AG04450 (cell line): ENCODE results near the gene GRB7. TPM values are rescaled to one million over a fixed set of nuclear protein-coding genes. Genes with fewer than 3 reads are reported as not detected.

Experiments
- CTCF ChIA-PET: fragments of 300-600, 350-600 bp; formaldehyde crosslinking; extraction: SDS; loops from one replicate; lab custom pipeline; 2022; ENCODE audit warnings: antibody characterized with exemption, inconsistent platforms; lab: Charles Lee
- POLR2A ChIA-PET: fragments of 350-600 bp; formaldehyde crosslinking; extraction: SDS; loops from one replicate; lab custom pipeline; 2021; ENCODE audit warnings: antibody characterized with exemption, inconsistent platforms; lab: Yijun Ruan, JAX
- DNase-seq: peaks from one replicate; pipeline ENCODE4 v3.0.0-alpha.2; 2011; ENCODE audit warnings: low read depth, low spot score
- H3K27ac ChIP-seq: one replicate; pipeline ENCODE4 v1.5.1; 2012; ENCODE audit warnings: low read depth, low read length, control low read depth
- H3K27me3 ChIP-seq: one replicate; pipeline ENCODE4 v1.6.0; 2012; ENCODE audit warnings: low read length; ENCODE audit not compliant: control insufficient read depth, insufficient read depth
- H3K4me3 ChIP-seq: 2 replicates; pipeline ENCODE4 v1.5.1; 2011; ENCODE audit warnings: mild to moderate bottlenecking, low read depth, low read length, control low read depth
- H3K9me3 ChIP-seq: 2 replicates; pipeline ENCODE4 v1.5.1; 2012; ENCODE audit warnings: low read length; ENCODE audit not compliant: control insufficient read depth, insufficient read depth
- CTCF ChIP-seq: IDR thresholded peaks from 2 replicates; pipeline ENCODE4 v1.5.1; 2011; ENCODE audit warnings: low read depth, low read length, control low read depth, inconsistent platforms
- polyA plus RNA-seq: library from polyadenylated mRNA; depleted of rRNA; stranded (reverse); fragments of >200 nt; gene quantifications from 2 replicates; pipeline ENCODE4 v1.2.3, GENCODE V29; 2011

GRB7 gene
- polyA plus RNA-seq, 1 experiment, result 0.05 TPM

- CTCF ChIA-PET, result no interaction called here
Measured at GRCh38 chr17:39772987-39773934, 35.5 kb downstream of the GRB7 start.

GRCh38 chr17:39774047-39774446 is 36.3 kb downstream of the GRB7 start:
- H3K4me3 ChIP-seq, result no peak overlapping the region
- no peak for TF ChIP-seq CTCF
- peaks cover 51% of the 10 kb centered on the region for H3K27me3 ChIP-seq
- no peak for DNase-seq
- H3K9me3 ChIP-seq, result no peaks in the 10 kb centered on the region
- no peak overlapping the region for H3K27ac ChIP-seq
- ChIA-PET POLR2A (no interaction called here), CTCF (no interaction called here)

More at GRCh38 chr17:39772987-39773934, 35.5 kb downstream of the GRB7 start:
- H3K9me3 ChIP-seq, result no peaks in the 10 kb centered on the region
- DNase-seq, result no peak
- H3K27me3 ChIP-seq, result peaks cover 49% of the 10 kb centered on the region
- TF ChIP-seq CTCF, result no peak
- POLR2A ChIA-PET, result no interaction called here
- no peak overlapping the region for H3K4me3 ChIP-seq
- H3K27ac ChIP-seq, result no peak overlapping the region

- DNase-seq, result no peak
- Histone ChIP-seq H3K4me3 (no peak overlapping the region), H3K9me3 (no peaks in the 10 kb centered on the region), H3K27me3 (peaks cover 59% of the 10 kb centered on the region), H3K27ac (no peak overlapping the region)
- ChIA-PET CTCF (no interaction called here), POLR2A (no interaction called here)
- no peak for TF ChIP-seq CTCF
Measured at GRCh38 chr17:39775031-39775430, 37.3 kb downstream of the GRB7 start.

GRCh38 chr17:39776252-39776651 is 38.5 kb downstream of the GRB7 start:
- no peak for TF ChIP-seq CTCF
- no peak for DNase-seq
- Histone ChIP-seq H3K27me3 (peaks cover 68% of the 10 kb centered on the region), H3K9me3 (no peaks in the 10 kb centered on the region), H3K4me3 (no peak overlapping the region), H3K27ac (no peak overlapping the region)
- ChIA-PET CTCF (no interaction called here), POLR2A (interaction anchor here (0.6 kb wide), 2 partner anchors 24 to 47 kb away, joined by 3 to 11 read pairs; no protein-coding TSS in a partner anchor)

GRCh38 chr17:39777534-39778365 is 40.0 kb downstream of the GRB7 start:
- Histone ChIP-seq H3K27ac (no peak overlapping the region), H3K9me3 (no peaks in the 10 kb centered on the region), H3K4me3 (no peak overlapping the region), H3K27me3 (peaks cover 69% of the 10 kb centered on the region)
- CTCF ChIA-PET, result no interaction called here
- POLR2A ChIA-PET, result no interaction called here
- DNase-seq, result no peak
- TF ChIP-seq CTCF, result no peak
